Astrocyte (in vitro differentiated cells and primary cell): ENCODE data around the gene FAS. TPM values are rescaled to one million over a fixed set of nuclear protein-coding genes. Genes with fewer than 3 reads are reported as not detected.
A peak's percentile ranks its signal among the peaks of the same experiment; 100 is the strongest.

Experiments
- DNase-seq: peaks from one replicate; pipeline ENCODE4 v3.0.0-alpha.2; 2010; ENCODE audit warnings: low read depth
- FAIRE-seq: peaks from 2 replicates; lab custom pipeline; 2011; peaks lifted over from hg19 to GRCh38; lab: Jason Lieb, UNC
- H2AFZ ChIP-seq: 2 replicates; pipeline ENCODE4 v1.6.0; 2012; ENCODE audit warnings: low read depth, low read length, inconsistent platforms
- H3K27ac ChIP-seq: 2 replicates; pipeline ENCODE4 v1.5.1; 2011; ENCODE audit warnings: low read depth, low read length, inconsistent platforms
- H3K27me3 ChIP-seq: 2 replicates; pipeline ENCODE4 v1.6.0; 2011; ENCODE audit warnings: low read length, inconsistent platforms; ENCODE audit not compliant: insufficient read depth
- H3K36me3 ChIP-seq: 2 replicates; pipeline ENCODE4 v1.5.1; 2011; ENCODE audit warnings: low read length, inconsistent platforms; ENCODE audit not compliant: insufficient read depth
- H3K4me1 ChIP-seq: 2 replicates; pipeline ENCODE4 v1.5.1; 2011; ENCODE audit warnings: low read length, inconsistent platforms; ENCODE audit not compliant: insufficient read depth
- H3K4me2 ChIP-seq: 2 replicates; pipeline ENCODE4 v1.6.0; 2012; ENCODE audit warnings: low read length, inconsistent platforms
- H3K4me3 ChIP-seq: 2 replicates; pipeline ENCODE4 v1.5.1; 2011; ENCODE audit warnings: low read depth, mild to moderate bottlenecking, low read length, inconsistent platforms; ENCODE audit not compliant: insufficient read depth
- H3K79me2 ChIP-seq: 2 replicates; pipeline ENCODE4 v1.6.0; 2012; ENCODE audit warnings: mild to moderate bottlenecking, low read length, inconsistent platforms; ENCODE audit not compliant: insufficient read depth
- H3K9ac ChIP-seq: 2 replicates; pipeline ENCODE4 v1.6.0; 2012; ENCODE audit warnings: mild to moderate bottlenecking, low read length, inconsistent platforms
- H3K9me3 ChIP-seq: 2 replicates; pipeline ENCODE4 v1.5.1; 2012; ENCODE audit warnings: low read depth, mild to moderate bottlenecking, low read length, inconsistent platforms; ENCODE audit not compliant: insufficient read depth
- H4K20me1 ChIP-seq: 2 replicates; pipeline ENCODE4 v1.6.0; 2012; ENCODE audit warnings: low read length, inconsistent platforms; ENCODE audit not compliant: insufficient read depth
- H3K27ac Mint-ChIP-seq: one replicate; pipeline ENCODE4 v1.8.0; 2021; ENCODE audit warnings: mild to moderate bottlenecking, mixed read lengths; ENCODE audit not compliant: unreplicated experiment
- H3K27me3 Mint-ChIP-seq: one replicate; pipeline ENCODE4 v1.8.0; 2021; ENCODE audit warnings: low read depth, mixed read lengths; ENCODE audit not compliant: unreplicated experiment
- H3K36me3 Mint-ChIP-seq: one replicate; pipeline ENCODE4 v1.8.0; 2021; ENCODE audit warnings: low read depth, mixed read lengths; ENCODE audit not compliant: unreplicated experiment
- H3K4me1 Mint-ChIP-seq: one replicate; pipeline ENCODE4 v1.8.0; 2021; ENCODE audit warnings: low read depth, mixed read lengths; ENCODE audit not compliant: unreplicated experiment
- H3K4me3 Mint-ChIP-seq: one replicate; pipeline ENCODE4 v1.8.0; 2021; ENCODE audit warnings: mild to moderate bottlenecking, moderate library complexity, mixed read lengths; ENCODE audit not compliant: unreplicated experiment
- H3K9me3 Mint-ChIP-seq: one replicate; pipeline ENCODE4 v1.8.0; 2021; ENCODE audit warnings: mild to moderate bottlenecking, mixed read lengths; ENCODE audit not compliant: unreplicated experiment
- EZH2 ChIP-seq: IDR thresholded peaks from 2 replicates; pipeline ENCODE4 v1.6.1; 2012; ENCODE audit warnings: mild to moderate bottlenecking, low read length, inconsistent platforms; ENCODE audit not compliant: insufficient read depth
- total RNA-seq: library from RNA; stranded (reverse); gene quantifications from 2 replicates; pipeline ENCODE4 v1.2.1, GENCODE V29; 2021
- TF ChIP-seq, protein P1 (sequence below): IDR thresholded peaks from 2 replicates; pipeline ENCODE4 v1.5.1; 2011; ENCODE audit warnings: low read depth, mild to moderate bottlenecking, inconsistent platforms, low read length, moderate library complexity; ENCODE audit not compliant: insufficient read depth

FAS gene
- total RNA-seq, 1 donor from 2014 or later: 32.6 TPM

DNA sequence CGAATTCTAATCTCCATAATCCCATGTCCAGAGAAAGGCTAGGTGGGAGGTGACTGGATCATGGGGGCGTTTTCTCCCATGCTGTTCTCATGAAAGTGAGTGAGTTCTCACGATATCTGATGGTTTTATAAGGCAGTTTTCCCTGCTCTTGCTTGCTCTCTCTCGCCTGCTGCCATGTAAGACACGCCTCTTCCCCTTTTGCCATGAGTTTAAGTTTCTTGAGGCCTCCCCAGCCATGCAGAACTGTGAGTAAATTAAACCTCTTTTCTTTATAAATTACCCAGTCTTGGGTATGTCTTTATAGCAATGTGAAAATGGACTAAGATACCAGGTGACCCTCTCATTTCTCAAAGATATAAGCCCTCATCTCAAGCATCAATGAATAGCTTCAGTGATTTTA is 36.9 kb upstream of the FAS start:
- H3K4me1 ChIP-seq: peaks cover 22% of the 10 kb centered on the region
- H3K4me3 ChIP-seq: no peak overlapping the region
- H3K27ac Mint-ChIP-seq: no peak overlapping the region
- no peak overlapping the region for H3K4me2 ChIP-seq
- no peak overlapping the region for H3K27ac ChIP-seq
- no peak for FAIRE-seq
- H4K20me1 ChIP-seq: peaks cover 15% of the 10 kb centered on the region
- DNase-seq: no peak
- H3K4me1 Mint-ChIP-seq: peaks cover 12% of the 10 kb centered on the region
- peaks cover under 1% of the 10 kb centered on the region for H3K36me3 Mint-ChIP-seq
- H3K27me3 ChIP-seq: no peaks in the 10 kb centered on the region
- H3K9ac ChIP-seq: no peak overlapping the region
- peaks cover 3% of the 10 kb centered on the region for H3K9me3 Mint-ChIP-seq
- no peak overlapping the region for H2AFZ ChIP-seq
- no peaks in the 10 kb centered on the region for H3K27me3 Mint-ChIP-seq
- H3K9me3 ChIP-seq: no peaks in the 10 kb centered on the region
- peaks cover 27% of the 10 kb centered on the region for H3K79me2 ChIP-seq
- H3K36me3 ChIP-seq: no peaks in the 10 kb centered on the region
- no peak overlapping the region for H3K4me3 Mint-ChIP-seq
- TF ChIP-seq, protein P1, sequence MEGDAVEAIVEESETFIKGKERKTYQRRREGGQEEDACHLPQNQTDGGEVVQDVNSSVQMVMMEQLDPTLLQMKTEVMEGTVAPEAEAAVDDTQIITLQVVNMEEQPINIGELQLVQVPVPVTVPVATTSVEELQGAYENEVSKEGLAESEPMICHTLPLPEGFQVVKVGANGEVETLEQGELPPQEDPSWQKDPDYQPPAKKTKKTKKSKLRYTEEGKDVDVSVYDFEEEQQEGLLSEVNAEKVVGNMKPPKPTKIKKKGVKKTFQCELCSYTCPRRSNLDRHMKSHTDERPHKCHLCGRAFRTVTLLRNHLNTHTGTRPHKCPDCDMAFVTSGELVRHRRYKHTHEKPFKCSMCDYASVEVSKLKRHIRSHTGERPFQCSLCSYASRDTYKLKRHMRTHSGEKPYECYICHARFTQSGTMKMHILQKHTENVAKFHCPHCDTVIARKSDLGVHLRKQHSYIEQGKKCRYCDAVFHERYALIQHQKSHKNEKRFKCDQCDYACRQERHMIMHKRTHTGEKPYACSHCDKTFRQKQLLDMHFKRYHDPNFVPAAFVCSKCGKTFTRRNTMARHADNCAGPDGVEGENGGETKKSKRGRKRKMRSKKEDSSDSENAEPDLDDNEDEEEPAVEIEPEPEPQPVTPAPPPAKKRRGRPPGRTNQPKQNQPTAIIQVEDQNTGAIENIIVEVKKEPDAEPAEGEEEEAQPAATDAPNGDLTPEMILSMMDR: no peak
- TF ChIP-seq EZH2: no peak

DNA sequence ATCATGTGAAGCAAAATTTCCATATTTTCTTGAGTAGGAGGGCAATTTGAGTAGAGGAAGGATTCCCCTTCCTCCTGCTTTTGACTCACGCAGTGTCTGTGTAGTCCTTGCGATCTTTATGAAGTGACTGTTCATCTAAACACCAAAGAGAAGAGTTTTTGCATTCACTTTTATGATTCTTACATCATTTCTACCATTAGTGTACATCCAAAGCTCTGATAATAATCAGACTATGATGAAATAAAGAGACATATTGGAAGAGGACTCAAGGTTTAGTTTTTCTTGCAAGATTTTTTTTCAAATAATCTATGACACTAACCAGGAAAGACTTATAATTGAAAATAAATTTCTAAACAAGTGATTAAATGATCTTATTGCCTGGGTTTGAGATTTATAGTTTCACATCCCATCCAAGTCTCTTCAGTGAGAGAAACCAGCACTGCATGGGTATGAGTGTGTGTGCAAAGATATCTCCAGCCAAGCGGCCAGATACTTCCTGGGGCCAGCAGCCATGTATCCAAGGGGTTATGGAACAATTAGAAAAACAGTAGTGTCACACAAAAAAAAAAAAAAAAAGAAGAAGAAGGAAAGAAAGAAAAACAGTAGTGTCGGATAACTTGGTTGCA is 36.0 kb upstream of the FAS start:
- peaks cover 12% of the 10 kb centered on the region for H3K4me1 Mint-ChIP-seq
- H3K4me3 Mint-ChIP-seq: no peak overlapping the region
- Histone ChIP-seq H3K9me3 (no peaks in the 10 kb centered on the region), H4K20me1 (peaks cover 6% of the 10 kb centered on the region), H2AFZ (no peak overlapping the region), H3K4me3 (no peak overlapping the region), H3K4me2 (no peak overlapping the region), H3K36me3 (no peaks in the 10 kb centered on the region), H3K79me2 (peaks cover 18% of the 10 kb centered on the region), H3K9ac (no peak overlapping the region), H3K27ac (no peak overlapping the region), H3K4me1 (peaks cover 22% of the 10 kb centered on the region), H3K27me3 (no peaks in the 10 kb centered on the region)
- H3K27me3 Mint-ChIP-seq: no peaks in the 10 kb centered on the region
- DNase-seq (no peak), FAIRE-seq (peak; percentile 5)
- H3K9me3 Mint-ChIP-seq: peaks cover 3% of the 10 kb centered on the region
- peaks cover 1% of the 10 kb centered on the region for H3K36me3 Mint-ChIP-seq
- no peak overlapping the region for H3K27ac Mint-ChIP-seq
- TF ChIP-seq EZH2: no peak
- TF ChIP-seq, protein P1: no peak

DNA sequence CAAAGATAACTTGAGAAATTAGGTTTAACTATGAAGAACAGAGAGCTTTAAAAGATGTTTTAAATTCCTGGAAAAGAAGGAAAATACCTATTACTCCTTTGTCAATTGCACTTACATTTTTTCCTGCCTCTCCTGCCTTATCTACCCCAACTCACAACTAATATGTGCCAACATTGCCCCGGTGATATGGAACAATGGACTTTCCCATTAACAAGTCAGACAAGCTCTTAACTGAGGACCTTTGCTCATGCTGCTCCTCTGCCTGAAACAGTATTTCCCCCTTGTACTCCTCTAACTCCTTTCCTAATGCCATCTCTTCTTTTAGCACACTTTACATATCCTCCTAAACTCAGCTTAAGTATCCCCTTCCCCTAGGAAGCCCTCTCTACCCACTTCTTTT is 33.2 kb upstream of the FAS start:
- H3K4me1 ChIP-seq: peaks cover 11% of the 10 kb centered on the region
- H3K4me3 ChIP-seq: no peak overlapping the region
- H3K4me3 Mint-ChIP-seq: no peak overlapping the region
- no peak overlapping the region for H2AFZ ChIP-seq
- peaks cover 3% of the 10 kb centered on the region for H3K4me1 Mint-ChIP-seq
- no peak overlapping the region for H3K27ac Mint-ChIP-seq
- no peaks in the 10 kb centered on the region for H3K27me3 ChIP-seq
- TF ChIP-seq, protein P1: no peak
- TF ChIP-seq EZH2: no peak
- H4K20me1 ChIP-seq: no peaks in the 10 kb centered on the region
- no peak overlapping the region for H3K4me2 ChIP-seq
- H3K9ac ChIP-seq: no peak overlapping the region
- no peaks in the 10 kb centered on the region for H3K36me3 ChIP-seq
- H3K9me3 ChIP-seq: no peaks in the 10 kb centered on the region
- H3K79me2 ChIP-seq: no peaks in the 10 kb centered on the region
- H3K9me3 Mint-ChIP-seq: peaks cover 3% of the 10 kb centered on the region
- no peak for DNase-seq
- FAIRE-seq: peak; percentile 39
- H3K27ac ChIP-seq: no peak overlapping the region
- H3K36me3 Mint-ChIP-seq: peaks cover 3% of the 10 kb centered on the region
- H3K27me3 Mint-ChIP-seq: no peaks in the 10 kb centered on the region
